ENCODE results near the gene SPINK6.

DNA sequence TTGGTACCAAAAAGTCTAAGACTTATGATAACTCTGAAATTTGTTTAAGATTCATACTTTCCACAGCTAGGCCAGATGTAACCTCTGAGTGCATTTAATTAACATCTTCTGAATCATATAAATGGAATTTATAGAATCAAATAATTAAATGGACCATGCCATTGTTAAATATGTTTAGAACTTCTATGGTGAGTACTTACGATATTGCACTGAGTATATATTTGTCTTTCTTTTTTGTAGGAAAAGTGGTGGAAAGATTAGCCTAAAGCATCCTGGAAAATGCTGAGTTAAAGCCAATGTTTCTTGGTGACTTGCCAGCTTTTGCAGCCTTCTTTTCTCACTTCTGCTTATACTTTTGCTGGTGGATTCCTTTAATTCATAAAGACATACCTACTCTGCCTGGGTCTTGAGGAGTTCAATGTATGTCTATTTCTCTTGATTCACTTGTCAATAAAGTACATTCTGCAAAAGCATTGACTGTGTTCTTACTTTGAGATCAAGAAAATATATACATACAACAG lies 11.9 kb downstream of the SPINK6 start:
- TF ChIP-seq, protein P1, sequence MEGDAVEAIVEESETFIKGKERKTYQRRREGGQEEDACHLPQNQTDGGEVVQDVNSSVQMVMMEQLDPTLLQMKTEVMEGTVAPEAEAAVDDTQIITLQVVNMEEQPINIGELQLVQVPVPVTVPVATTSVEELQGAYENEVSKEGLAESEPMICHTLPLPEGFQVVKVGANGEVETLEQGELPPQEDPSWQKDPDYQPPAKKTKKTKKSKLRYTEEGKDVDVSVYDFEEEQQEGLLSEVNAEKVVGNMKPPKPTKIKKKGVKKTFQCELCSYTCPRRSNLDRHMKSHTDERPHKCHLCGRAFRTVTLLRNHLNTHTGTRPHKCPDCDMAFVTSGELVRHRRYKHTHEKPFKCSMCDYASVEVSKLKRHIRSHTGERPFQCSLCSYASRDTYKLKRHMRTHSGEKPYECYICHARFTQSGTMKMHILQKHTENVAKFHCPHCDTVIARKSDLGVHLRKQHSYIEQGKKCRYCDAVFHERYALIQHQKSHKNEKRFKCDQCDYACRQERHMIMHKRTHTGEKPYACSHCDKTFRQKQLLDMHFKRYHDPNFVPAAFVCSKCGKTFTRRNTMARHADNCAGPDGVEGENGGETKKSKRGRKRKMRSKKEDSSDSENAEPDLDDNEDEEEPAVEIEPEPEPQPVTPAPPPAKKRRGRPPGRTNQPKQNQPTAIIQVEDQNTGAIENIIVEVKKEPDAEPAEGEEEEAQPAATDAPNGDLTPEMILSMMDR (IDR thresholded peaks at IDR 0.05 in 4 of 5, conservative IDR thresholded peaks at IDR 0.05 in 1 of 5), result no peak
- no peak for TF ChIP-seq POLR2A (IDR thresholded peaks at IDR 0.05)

Data from gastrocnemius medialis (tissue), 4 donors.